Measurements from ENCODE around the gene MAD1L1.

The MAD1L1 gene

GRCh38 chr7:2191016-2191415 lies 41.7 kb downstream of the MAD1L1 start:
- no peak overlapping the region for H3K4me3 ChIP-seq (ENCODE audit: low read depth, low read length)
- TF ChIP-seq CTCF (IDR thresholded peaks at IDR 0.05; ENCODE audit: low read depth, low read length, missing control alignments) = no peak

GRCh38 chr7:2190531-2190930 lies 42.2 kb downstream of the MAD1L1 start:
- in situ Hi-C loops (cut with HindIII; ENCODE audit: low sequenced_read_pairs) = no loop called here
- no peak overlapping the region for H3K4me3 ChIP-seq (ENCODE audit: low read depth, low read length)
- peak; percentile 23 for DNase-seq (ENCODE audit: low read depth)
- TF ChIP-seq CTCF (IDR thresholded peaks at IDR 0.05; ENCODE audit: low read depth, low read length, missing control alignments) = peak; percentile 14

More at GRCh38 chr7:2191016-2191415, 41.7 kb downstream of the MAD1L1 start:
- in situ Hi-C loops (cut with HindIII; ENCODE audit: low sequenced_read_pairs) = no loop called here
- no peak for DNase-seq (ENCODE audit: low read depth)

- no peak for TF ChIP-seq CTCF (IDR thresholded peaks at IDR 0.05; ENCODE audit: low read depth, low read length, missing control alignments)
- DNase-seq (ENCODE audit: low read depth) = no peak
- H3K4me3 ChIP-seq (ENCODE audit: low read depth, low read length) = no peak overlapping the region
- in situ Hi-C loops (cut with HindIII; ENCODE audit: low sequenced_read_pairs) = no loop called here
These were observed 46.6 kb downstream of the MAD1L1 start for GRCh38 chr7:2186166-2186565.

- no peak overlapping the region for H3K4me3 ChIP-seq (ENCODE audit: low read depth, low read length)
- no peak for TF ChIP-seq CTCF (IDR thresholded peaks at IDR 0.05; ENCODE audit: low read depth, low read length, missing control alignments)
- DNase-seq (ENCODE audit: low read depth) = no peak
- in situ Hi-C loops (cut with HindIII; ENCODE audit: low sequenced_read_pairs) = no loop called here
These were observed 47.0 kb downstream of the MAD1L1 start for GRCh38 chr7:2185715-2186114.

- in situ Hi-C loops (cut with HindIII; ENCODE audit: low sequenced_read_pairs) = no loop called here
- TF ChIP-seq CTCF (IDR thresholded peaks at IDR 0.05; ENCODE audit: low read depth, low read length, missing control alignments) = no peak
- no peak for DNase-seq (ENCODE audit: low read depth)
- no peak overlapping the region for H3K4me3 ChIP-seq (ENCODE audit: low read depth, low read length)
These were observed 50.3 kb downstream of the MAD1L1 start for GRCh38 chr7:2182461-2182860.

GRCh38 chr7:2181077-2181854 lies 51.5 kb downstream of the MAD1L1 start:
- no peak for TF ChIP-seq CTCF (IDR thresholded peaks at IDR 0.05; ENCODE audit: low read depth, low read length, missing control alignments)
- H3K4me3 ChIP-seq (ENCODE audit: low read depth, low read length) = no peak overlapping the region
- in situ Hi-C loops (cut with HindIII; ENCODE audit: low sequenced_read_pairs) = no loop called here
- no peak for DNase-seq (ENCODE audit: low read depth)

Measured in astrocyte of the cerebellum (primary cell).